GM19395 (cell line): ENCODE data around the gene SLC25A34.
"Not testable (repeated sequence)": the region's sequence is repeated elsewhere in the genome, so short reads cannot be mapped to it uniquely, and the experiment has no call there.

Experiments
- ATAC-seq: cut with Tn5 transposase; IDR thresholded peaks from one replicate; pipeline ENCODE4 v1.9.1; 2021; ENCODE audit warnings: mild to moderate bottlenecking, moderate library complexity; ENCODE audit not compliant: unreplicated experiment

The SLC25A34 gene

GRCh38 chr1:15736038-15736891, at the start of gene SLC25A34:
Gene SLC25A34, plus strand, starts transcription at chr1:15736258. Its CDS starts 228 bp downstream, at chr1:15736486.
- no peak for ATAC-seq

DNA sequence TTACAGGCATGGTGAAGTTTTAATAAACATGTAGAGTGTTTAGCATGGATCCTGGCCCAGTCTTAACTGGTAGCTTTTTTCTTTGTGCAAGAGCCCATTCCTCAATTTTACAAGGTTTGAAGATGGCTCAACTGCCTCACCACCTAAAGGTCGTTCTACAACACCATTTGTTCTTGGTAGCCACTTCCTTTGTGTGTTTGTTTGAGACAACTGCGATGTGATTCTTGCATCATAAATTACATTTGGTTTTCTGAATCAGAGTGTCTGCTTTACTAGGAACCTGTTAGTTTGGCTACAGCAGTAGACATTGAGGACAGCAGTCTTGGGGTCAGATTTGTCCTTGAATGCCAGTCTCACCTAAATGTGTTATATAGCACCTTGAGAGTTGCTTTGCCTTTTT, 48.6 kb upstream of the SLC25A34 start:
- ATAC-seq, result no peak

- no peak for ATAC-seq
Observed at GRCh38 chr1:15690317-15690716, 45.7 kb upstream of the SLC25A34 start.

- ATAC-seq, result no peak
Observed at GRCh38 chr1:15691434-15692032, 44.5 kb upstream of the SLC25A34 start.

DNA sequence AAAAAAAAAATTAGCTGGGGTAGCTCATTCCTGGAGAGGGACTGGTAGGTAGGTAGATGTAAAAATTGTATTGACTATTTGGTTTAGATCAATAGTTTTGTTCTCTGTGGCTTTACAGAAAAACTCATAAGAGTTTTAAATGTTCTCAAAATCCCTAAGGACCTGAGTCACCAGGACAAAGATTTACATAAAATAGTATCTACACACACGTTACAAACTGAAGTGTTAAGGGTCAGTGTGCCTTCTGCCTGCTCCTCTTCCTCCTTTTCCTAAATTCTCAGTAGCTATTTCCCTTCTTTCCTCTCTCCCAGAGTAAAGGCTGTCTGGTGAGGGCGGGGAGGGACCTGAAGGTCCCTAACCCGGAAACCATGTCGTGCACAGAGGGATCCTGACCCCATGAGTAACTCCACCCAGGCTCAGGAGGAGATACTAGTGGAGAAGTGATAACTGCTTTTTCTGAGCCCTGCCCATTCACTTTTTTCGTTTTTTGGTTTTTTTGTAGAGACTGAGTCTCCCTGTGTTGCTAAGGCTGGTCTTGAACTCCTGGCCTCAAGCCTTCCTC, 43.9 kb upstream of the SLC25A34 start:
- ATAC-seq, result no peak

- no peak for ATAC-seq
Observed at GRCh38 chr1:15693371-15693770, 42.7 kb upstream of the SLC25A34 start.

GRCh38 chr1:15696956-15697521, 39.0 kb upstream of the SLC25A34 start:
- ATAC-seq, result peak; percentile 91

GRCh38 chr1:15698201-15698600, 37.9 kb upstream of the SLC25A34 start:
- ATAC-seq, result no peak

- ATAC-seq, result not testable (repeated sequence)
Observed at GRCh38 chr1:15699321-15699720, 36.7 kb upstream of the SLC25A34 start.

DNA sequence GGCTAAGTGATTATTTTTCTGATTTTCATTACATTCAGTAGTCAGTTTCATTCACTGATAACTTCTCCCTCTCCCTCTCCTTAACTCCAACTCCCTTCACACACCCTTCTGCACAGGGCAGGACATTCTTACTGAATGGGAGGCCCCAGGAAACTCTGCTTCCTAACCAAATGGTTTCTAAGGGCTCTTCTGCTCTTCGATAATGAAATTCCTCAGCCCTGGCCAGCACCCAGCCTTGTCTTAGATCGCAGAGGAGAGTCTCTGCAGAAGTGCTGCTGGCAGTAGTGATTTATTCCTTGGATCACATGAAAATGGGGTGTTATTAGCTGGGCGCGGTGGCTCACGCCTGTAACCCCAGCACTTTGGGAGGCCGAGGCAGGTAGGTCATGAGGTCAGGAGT, 35.5 kb upstream of the SLC25A34 start:
- no peak for ATAC-seq

GRCh38 chr1:15701784-15702183, 34.3 kb upstream of the SLC25A34 start:
- no peak for ATAC-seq

- ATAC-seq, result no peak
Observed at GRCh38 chr1:15702722-15703550, 33.1 kb upstream of the SLC25A34 start.

DNA sequence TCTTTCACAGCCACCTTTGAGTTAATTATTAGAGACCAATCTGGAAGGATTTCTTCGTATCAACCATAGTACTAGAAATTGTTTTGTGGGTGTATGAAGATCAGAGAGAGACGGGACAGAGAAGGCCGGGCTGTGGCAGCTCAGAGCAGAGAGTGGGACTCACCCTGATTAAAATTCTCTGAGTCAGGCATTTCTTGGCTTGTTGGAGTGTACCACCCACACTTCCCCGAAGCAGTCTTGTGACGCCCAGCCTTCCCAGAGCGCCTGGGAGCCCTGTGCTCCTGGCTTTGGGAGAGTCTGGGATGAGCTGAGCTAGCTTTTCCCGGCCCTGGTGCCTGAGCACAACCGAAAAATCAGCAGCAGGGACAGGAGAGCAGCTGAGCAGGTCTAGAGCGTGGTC, 32.5 kb upstream of the SLC25A34 start:
- no peak for ATAC-seq

DNA sequence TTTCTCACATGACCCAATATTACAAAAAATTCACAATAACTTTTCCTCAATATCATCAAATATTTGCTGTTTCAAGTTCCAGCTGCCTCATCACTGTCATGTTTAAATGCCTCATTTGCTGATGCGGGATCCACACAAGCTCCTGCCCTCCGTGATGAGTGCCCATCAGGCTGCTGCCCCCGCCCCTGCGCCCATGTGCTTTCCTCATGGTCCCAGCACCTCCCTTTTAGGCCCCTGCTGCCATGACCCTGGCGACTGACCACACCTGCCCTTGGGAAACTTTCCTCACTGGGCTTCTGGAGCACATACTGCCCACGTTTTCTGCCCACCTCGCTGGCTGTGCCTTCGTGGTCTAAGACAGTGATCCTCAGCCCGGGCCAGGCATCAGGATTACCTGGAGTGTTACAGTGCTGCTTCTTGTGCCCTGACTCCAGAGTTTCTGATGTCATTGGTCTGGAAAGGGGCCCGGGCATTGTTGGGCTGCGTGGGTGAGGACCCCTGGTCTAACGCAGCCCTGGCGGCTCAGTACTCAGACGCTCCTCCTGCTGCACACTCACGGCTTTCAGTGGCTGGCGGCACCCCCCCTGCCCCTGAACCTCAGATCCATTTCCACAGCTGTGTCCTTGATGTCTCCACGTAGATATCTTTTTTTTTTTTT, 31.4 kb upstream of the SLC25A34 start:
- ATAC-seq, result no peak

DNA sequence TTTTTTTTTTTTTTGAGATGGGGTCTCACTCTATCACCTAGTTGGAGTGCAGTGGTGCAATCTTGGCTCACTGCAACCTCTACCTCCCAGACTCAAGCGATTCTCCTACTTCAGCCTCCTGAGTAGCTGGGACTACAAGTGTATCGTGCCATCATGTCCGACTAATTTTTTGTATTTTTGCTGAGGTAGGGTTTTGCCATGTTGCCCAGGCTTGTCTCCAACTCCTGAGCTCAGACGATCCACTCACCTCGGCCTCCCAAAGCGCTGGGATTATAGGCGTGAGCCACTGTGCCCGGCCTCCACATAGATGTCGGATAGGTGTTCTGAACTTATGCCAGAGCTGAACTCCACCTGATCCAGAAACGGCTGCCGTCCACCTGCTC, 30.9 kb upstream of the SLC25A34 start:
- ATAC-seq, result no peak

DNA sequence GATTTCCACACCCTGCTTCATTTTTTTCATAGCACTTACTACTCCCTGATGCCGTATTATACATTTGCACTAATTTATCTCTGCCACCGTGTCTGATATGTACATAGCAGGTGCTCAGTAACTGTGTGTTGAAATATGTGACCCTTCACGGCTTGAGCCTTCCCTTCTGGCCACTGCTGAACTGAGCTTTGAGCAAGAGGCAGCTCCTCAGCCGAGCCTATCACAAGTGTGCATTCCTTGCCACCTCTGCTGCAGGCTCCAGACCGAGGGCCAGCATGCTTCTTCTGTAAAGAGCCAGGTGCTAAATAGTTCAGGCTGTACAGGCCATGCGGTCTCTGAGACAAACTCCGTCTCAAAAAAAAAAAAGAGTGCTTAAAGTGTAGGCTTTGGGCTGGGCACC, 29.3 kb upstream of the SLC25A34 start:
- ATAC-seq, result no peak

- no peak for ATAC-seq
Observed at GRCh38 chr1:15707239-15707925, 28.7 kb upstream of the SLC25A34 start.

GRCh38 chr1:15708486-15709137, 27.4 kb upstream of the SLC25A34 start:
- no peak for ATAC-seq

DNA sequence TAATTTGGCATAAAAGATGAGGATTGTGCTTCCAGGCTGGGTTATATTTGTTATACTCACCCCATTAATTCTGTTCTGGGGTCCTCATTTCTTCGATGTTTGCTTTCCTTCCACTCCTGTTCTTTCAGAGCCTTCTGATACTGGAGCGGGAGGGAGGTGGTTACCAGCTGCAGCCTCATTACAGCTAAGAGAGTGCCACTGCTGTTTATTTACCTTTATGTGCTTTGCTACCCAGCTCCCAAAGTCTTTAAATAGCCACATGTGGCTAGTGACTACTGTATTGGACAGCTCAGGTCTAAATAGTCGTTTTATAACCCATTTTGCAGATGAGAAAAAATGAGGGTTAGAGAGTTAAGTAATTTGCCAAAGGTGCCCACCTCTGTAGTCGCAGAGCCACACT, 26.8 kb upstream of the SLC25A34 start:
- no peak for ATAC-seq
